Aorta (tissue), 5 donors: ENCODE data around the gene CCDC57. TPM values are rescaled to one million over a fixed set of nuclear protein-coding genes. Genes with fewer than 3 reads are reported as not detected.

Experiments
- ATAC-seq: fragments of 200-7000 bp; cut with Tn5 transposase; one replicate; pipeline ENCODE4 v1.9.1; 2022; ENCODE audit warnings: moderate library complexity; ENCODE audit not compliant: low FRiP score
- DNase-seq, 2 donors: peaks; one replicate each; pipeline ENCODE4 v3.0.0-alpha.2; 2020
- H3K27ac ChIP-seq, 2 donors: one replicate each; pipeline ENCODE4 v1.5.1; 2013; ENCODE audit warnings: low read length in 2 of 2, mild to moderate bottlenecking in 2 of 2, moderate library complexity in 2 of 2, control low read depth in 1 of 2, inconsistent platforms in 1 of 2, low read depth in 1 of 2
- H3K27me3 ChIP-seq, 2 donors: one replicate each; pipeline ENCODE4 v1.6.1; 2013; ENCODE audit warnings: control low read depth in 1 of 2, low read length in 1 of 2, mild to moderate bottlenecking in 1 of 2, moderate library complexity in 1 of 2; ENCODE audit not compliant: insufficient read depth in 2 of 2, control insufficient read depth in 1 of 2
- H3K36me3 ChIP-seq, 2 donors: one replicate each; pipeline ENCODE4 v1.6.1; 2013; ENCODE audit warnings: control low read depth in 1 of 2, low read length in 1 of 2, mild to moderate bottlenecking in 1 of 2; ENCODE audit not compliant: insufficient read depth in 2 of 2, control insufficient read depth in 1 of 2
- H3K4me1 ChIP-seq, 2 donors: one replicate each; pipeline ENCODE4 v1.6.1; 2013; ENCODE audit warnings: low read length in 2 of 2, control low read depth in 1 of 2, mild to moderate bottlenecking in 1 of 2, moderate library complexity in 1 of 2; ENCODE audit not compliant: insufficient read depth in 2 of 2, control insufficient read depth in 1 of 2
- H3K4me3 ChIP-seq, 2 donors: one replicate each; pipeline ENCODE4 v1.5.1; 2013; ENCODE audit warnings: low read length in 2 of 2, control low read depth in 1 of 2, mild to moderate bottlenecking in 1 of 2
- H3K9me3 ChIP-seq: one replicate; pipeline ENCODE4 v1.6.1; 2013; ENCODE audit warnings: mild to moderate bottlenecking, low read length; ENCODE audit not compliant: control insufficient read depth
- WGBS, 2 donors: extraction: QIAGEN DNeasy Blood & Tissue Kit; methylation state at CpG; one replicate each; pipeline ENCODE4 v1.1.7; 2013; 5-methylcytosine and 5-hydroxymethylcytosine counted together
- intact Hi-C, 2 donors: fragments of 100-400 bp; cut with DNase I; formaldehyde crosslinking; loops; one replicate each; pipeline versions ENCODE4 v1.14.2 to v1.15.0; 2022
- polyA plus RNA-seq, 2 donors: library from polyadenylated mRNA; stranded (reverse); fragments of 200-250 nt; gene quantifications; one replicate each; pipeline ENCODE4 v1.2.3, GENCODE V29; 2013
- total RNA-seq, 2 donors: library from RNA; stranded (reverse); fragmentation: NEBNext Ultra II Directional; extraction: Animal tissue kit (Norgen Biotek cat#: 25700); gene quantifications; one replicate each; pipeline ENCODE4 v1.2.1, GENCODE V29; 2021
- donor health status: healthy with polysubstance abuse.
- donor health status: Bipolar disorder and iron deficiency.
- donor health status: DM: no; HTN: no; CAD: no.
- donor health status: DM: no; HTN: no; CAD: no.
- donor health status: DM: yes; HTN: yes; CAD: no.

The CCDC57 gene
- total and polyA plus RNA-seq, 4 donors = 17.8 to 145 (median 42.3) TPM

GRCh38 chr17:82065638-82066303 is 146.9 kb downstream of the CCDC57 start, which contains the start of gene DUS1L:
Gene DUS1L (minus strand): TSS chr17:82065804. CDS start chr17:82065059, 745 bp downstream.
- DNase-seq = peak; percentile 74 to 91
- H3K36me3 ChIP-seq = peaks cover 0 to 1% of the 10 kb centered on the region in 2 donors
- peak within 1 kb of the TSS; percentile 60 to 80 for H3K4me3 ChIP-seq
- WGBS, 2 donors = 10 to 11% methylated on average over 65 to 88 of the region's 88 CpGs
- H3K27ac ChIP-seq = peak within 1 kb of the TSS; percentile 69 to 78
- no peaks in the 10 kb centered on the region for H3K27me3 ChIP-seq
- H3K4me1 ChIP-seq = no peaks in the 10 kb centered on the region
- H3K9me3 ChIP-seq = no peaks in the 10 kb centered on the region
- ATAC-seq = peak; percentile 92
- intact Hi-C loops = no loop called here

GRCh38 chr17:82065193-82065637 is 147.4 kb downstream of the CCDC57 start:
- Histone ChIP-seq H3K4me3 (peak overlapping the region; percentile 60 to 80), H3K36me3 (peaks cover 0 to 4% of the 10 kb centered on the region in 2 donors), H3K27ac (peak overlapping the region in 1 of 2 donors; percentile 23), H3K27me3 (no peaks in the 10 kb centered on the region), H3K9me3 (no peaks in the 10 kb centered on the region), H3K4me1 (no peaks in the 10 kb centered on the region)
- DNase-seq (no peak), ATAC-seq (peak; percentile 19)
- 0 to 1% methylated on average over 31 to 47 of the region's 47 CpGs for WGBS, 2 donors
- intact Hi-C loops = no loop called here

GRCh38 chr17:82064433-82065192 is 148.0 kb downstream of the CCDC57 start:
- no peak overlapping the region for H3K27ac ChIP-seq
- peak overlapping the region; percentile 60 to 80 for H3K4me3 ChIP-seq
- intact Hi-C loops = no loop called here
- ATAC-seq (no peak), DNase-seq (no peak)
- peaks cover 0 to 6% of the 10 kb centered on the region in 2 donors for H3K36me3 ChIP-seq
- no peaks in the 10 kb centered on the region for H3K27me3 ChIP-seq
- no peaks in the 10 kb centered on the region for H3K9me3 ChIP-seq
- no peaks in the 10 kb centered on the region for H3K4me1 ChIP-seq
- WGBS, 2 donors = 27 to 34% methylated on average over 36 of the region's 36 CpGs

DNA sequence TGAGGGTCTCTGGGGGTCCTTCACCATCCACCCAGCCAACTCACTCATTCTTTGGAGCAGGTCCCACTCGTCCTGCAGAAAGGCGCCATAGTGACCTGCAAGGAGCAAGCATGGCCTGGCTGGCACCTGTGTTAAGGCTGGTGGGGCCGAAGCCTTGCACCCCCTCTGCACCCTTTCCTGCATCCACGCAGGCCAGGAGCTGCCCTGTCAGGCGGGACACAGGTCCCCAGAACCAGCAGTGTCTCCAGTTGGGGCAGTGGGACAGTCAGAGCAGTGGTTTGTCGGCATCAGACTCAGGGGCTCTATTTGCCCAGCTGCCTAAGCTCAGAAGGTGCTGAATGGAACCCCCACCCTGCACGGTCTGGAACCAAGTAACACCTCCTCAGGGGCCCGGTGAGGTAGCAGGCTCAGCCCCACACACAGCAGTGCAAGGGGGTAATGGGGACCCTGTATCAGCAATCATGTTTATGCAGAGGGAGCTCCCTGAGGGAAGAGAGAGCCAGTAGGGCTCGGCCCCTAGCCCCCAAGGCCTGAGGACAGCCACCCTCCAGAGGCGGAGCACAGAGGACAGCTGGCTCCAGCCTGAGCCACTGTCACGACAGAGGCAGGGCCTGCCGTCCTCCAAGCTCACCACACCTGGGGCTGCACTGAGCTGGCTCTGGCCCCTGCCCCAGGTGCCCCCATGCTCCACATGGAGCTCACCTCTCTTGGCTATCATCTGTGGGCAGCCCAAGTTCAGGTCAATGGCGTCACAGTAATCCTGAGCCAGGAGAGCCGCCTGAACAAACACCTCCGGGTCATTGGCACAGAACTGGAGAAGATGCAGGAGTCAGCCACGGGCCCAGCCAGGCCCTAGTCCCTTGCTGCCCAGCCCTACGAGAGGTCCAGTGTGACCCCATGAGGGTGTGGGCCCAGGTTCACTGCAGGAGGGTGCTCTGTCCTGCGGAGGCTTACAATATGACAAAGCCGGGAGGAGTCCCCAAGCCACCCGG is 148.9 kb downstream of the CCDC57 start:
- ATAC-seq = no peak
- peaks cover 0 to 6% of the 10 kb centered on the region in 2 donors for H3K36me3 ChIP-seq
- H3K4me3 ChIP-seq = no peak overlapping the region
- WGBS, 2 donors = 74 to 78% methylated on average over 20 of the region's 20 CpGs
- H3K27me3 ChIP-seq = no peaks in the 10 kb centered on the region
- no peak for DNase-seq
- no peaks in the 10 kb centered on the region for H3K4me1 ChIP-seq
- no peaks in the 10 kb centered on the region for H3K9me3 ChIP-seq
- no peak overlapping the region for H3K27ac ChIP-seq
- intact Hi-C loops = no loop called here

DNA sequence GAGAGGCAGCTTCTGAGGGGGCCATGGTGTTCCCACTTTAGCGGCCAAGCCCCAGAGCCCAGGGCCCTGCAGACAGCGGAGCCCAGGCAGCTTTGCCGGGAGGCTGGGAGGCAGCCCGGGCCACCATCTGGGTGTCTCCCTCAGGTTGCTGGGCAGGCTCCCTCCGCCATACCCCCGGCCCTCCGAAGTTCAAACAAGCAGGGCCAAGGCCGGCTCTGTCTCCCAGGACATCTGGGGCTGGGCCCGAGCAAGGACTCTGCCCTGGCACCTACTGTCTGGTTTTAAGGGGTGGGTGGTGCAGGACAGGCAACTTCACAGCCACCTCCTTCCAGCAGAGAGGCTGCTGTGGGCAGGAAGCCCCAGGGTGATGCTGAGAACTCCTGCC is 149.7 kb downstream of the CCDC57 start:
- DNase-seq (no peak), ATAC-seq (no peak)
- H3K27ac ChIP-seq = no peak overlapping the region
- H3K36me3 ChIP-seq = peaks cover 0 to 6% of the 10 kb centered on the region in 2 donors
- H3K9me3 ChIP-seq = no peaks in the 10 kb centered on the region
- H3K27me3 ChIP-seq = no peaks in the 10 kb centered on the region
- no peaks in the 10 kb centered on the region for H3K4me1 ChIP-seq
- no peak overlapping the region for H3K4me3 ChIP-seq
- intact Hi-C loops = no loop called here
- 89 to 94% methylated on average over 9 of the region's 9 CpGs for WGBS, 2 donors

GRCh38 chr17:82062076-82062983 is 150.3 kb downstream of the CCDC57 start:
- intact Hi-C loops = no loop called here
- DNase-seq (no peak), ATAC-seq (no peak)
- Histone ChIP-seq H3K9me3 (no peaks in the 10 kb centered on the region), H3K27ac (no peak overlapping the region), H3K4me3 (no peak overlapping the region), H3K36me3 (peaks cover 0 to 6% of the 10 kb centered on the region in 2 donors), H3K4me1 (no peaks in the 10 kb centered on the region), H3K27me3 (no peaks in the 10 kb centered on the region)
- 81 to 86% methylated on average over 23 to 24 of the region's 24 CpGs for WGBS, 2 donors

GRCh38 chr17:82061047-82061925 is 151.4 kb downstream of the CCDC57 start:
- peaks cover 0 to 6% of the 10 kb centered on the region in 2 donors for H3K36me3 ChIP-seq
- no peaks in the 10 kb centered on the region for H3K9me3 ChIP-seq
- ATAC-seq (no peak), DNase-seq (no peak)
- H3K4me1 ChIP-seq = no peaks in the 10 kb centered on the region
- 84 to 86% methylated on average over 34 of the region's 34 CpGs for WGBS, 2 donors
- no peak overlapping the region for H3K27ac ChIP-seq
- intact Hi-C loops = no loop called here
- no peak overlapping the region for H3K4me3 ChIP-seq
- H3K27me3 ChIP-seq = no peaks in the 10 kb centered on the region
